Upper lobe of left lung (tissue), 4 donors: ENCODE measurements around the gene CST11.

ENCODE experiments used
- CTCF ChIP-seq, 6 experiments: fragments of 450-650 bp in 4 of 6; fragments of 200-600 bp in 2 of 6; sonication (generic) in 2 of 6; IDR thresholded peaks; one replicate each; pipeline ENCODE4 v1.5.1; 2016 to 2019; ENCODE audit warnings: antibody characterized with exemption in 6 of 6
- EP300 ChIP-seq, 4 donors: sonication (generic); formaldehyde crosslinking; IDR thresholded peaks; one replicate each; pipeline ENCODE4 v1.5.1; 2017; ENCODE audit warnings: antibody characterized with exemption in 4 of 4, control low read depth in 2 of 4

- TF ChIP-seq CTCF (IDR thresholded peaks at IDR 0.05) (no peak), EP300 (IDR thresholded peaks at IDR 0.05) (no peak)
These were observed 7.8 kb downstream of the CST11 start for GRCh38 chr20:23444859-23445258.
